GM12878 (cell line): ENCODE data around the gene MCAT.
"Not testable (repeated sequence)": the region's sequence is repeated elsewhere in the genome, so short reads cannot be mapped to it uniquely, and the experiment has no call there.

Experiments
- EZH2 ChIP-seq: IDR thresholded peaks from 2 replicates; pipeline ENCODE4 v1.6.1; 2012; ENCODE audit warnings: low read depth, mild to moderate bottlenecking, control low read depth, inconsistent platforms, low read length, borderline replicate concordance; ENCODE audit not compliant: control insufficient read depth
- POLR2A ChIP-seq: IDR thresholded peaks from 2 replicates; pipeline ENCODE4 v1.6.1; 2011; ENCODE audit warnings: low read depth, mild to moderate bottlenecking, low read length
- SP1 ChIP-seq: IDR thresholded peaks from one replicate; pipeline ENCODE4 v1.6.1; 2011; ENCODE audit warnings: low read depth, low read length

GRCh38 chr22:43145371-43145770 is 2.2 kb upstream of the MCAT start:
- not testable (repeated sequence) for TF ChIP-seq POLR2A, SP1, EZH2
